ENCODE results near the gene CELSR3. TPM values are rescaled to one million over a fixed set of nuclear protein-coding genes. Genes with fewer than 3 reads are reported as not detected.

Gene CELSR3
- total and polyA plus RNA-seq, 2 of the 4 experiments (the other 2 are of a cell fraction), result 0.18 to 0.63 TPM

DNA sequence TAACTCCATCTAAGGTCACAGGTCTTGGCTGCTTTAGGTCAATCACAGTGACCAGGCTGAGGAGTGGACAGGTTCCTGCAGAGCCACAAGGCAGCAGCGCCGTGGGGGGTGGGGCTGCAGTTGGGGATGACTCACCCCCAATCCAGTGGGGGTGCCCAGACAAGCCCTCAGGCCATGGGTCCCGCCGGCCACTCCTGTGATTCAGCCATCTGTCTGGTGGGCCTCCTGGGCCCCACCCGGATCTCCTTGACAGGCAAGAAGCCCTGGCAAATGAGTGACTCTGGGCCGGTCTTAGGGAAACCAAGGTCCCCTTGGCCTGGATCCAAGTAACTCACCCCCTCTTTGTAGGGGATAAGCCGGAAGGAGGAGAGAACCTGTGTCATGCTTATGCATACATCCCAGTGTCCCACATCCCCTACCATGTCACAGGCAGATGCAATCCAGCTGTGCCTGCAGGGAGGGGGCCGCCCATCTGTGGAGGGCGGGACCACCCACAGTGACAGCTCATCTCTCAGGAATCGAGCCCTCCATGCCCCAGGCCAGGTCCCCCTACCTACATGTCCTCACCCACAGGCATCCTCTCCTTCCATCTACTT, 67.1 kb downstream of the CELSR3 start (continued):
- TF ChIP-seq MAZ (IDR thresholded peaks at IDR 0.05; ENCODE audit: borderline replicate concordance, low read depth, low read length), result no peak; the same call in 1 of the 2 replicates

DNA sequence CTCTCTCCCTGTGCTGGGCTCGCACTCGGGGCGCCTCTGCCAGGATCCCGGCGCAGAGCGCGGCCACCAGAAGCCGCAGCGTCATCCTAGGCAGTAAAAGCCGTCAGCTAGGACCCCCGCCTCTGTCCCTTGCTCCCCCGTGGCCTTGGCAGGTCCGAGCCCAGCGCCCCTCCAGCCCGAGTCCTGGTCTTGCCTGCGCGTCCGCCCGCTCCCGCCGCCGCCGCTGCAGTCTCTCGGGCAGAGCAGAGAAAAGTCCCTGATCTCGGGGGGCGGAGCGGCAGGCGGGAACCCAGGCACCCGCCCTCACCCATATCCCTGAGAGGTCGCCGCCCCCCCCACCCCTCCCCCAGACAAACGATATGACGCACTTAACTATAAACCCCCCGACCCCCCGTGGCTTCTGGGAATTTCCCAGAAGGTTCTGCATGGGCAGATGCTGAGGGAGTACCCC, 67.6 kb downstream of the CELSR3 start, which contains the start of gene COL7A1:
Gene COL7A1 (minus strand): TSS at position 255 of the 451 bp plus-strand sequence. CDS start 170 bp downstream, at position 85.
- Histone ChIP-seq H4K20me1 (ENCODE audit: insufficient read depth, low read length) (peaks cover 17% of the 10 kb centered on the region), H3K36me3 (ENCODE audit: control insufficient read depth, insufficient read depth, low read length) (peaks cover 43% of the 10 kb centered on the region), H3K4me1 (ENCODE audit: control insufficient read depth, insufficient read depth, low read length) (peaks cover 54% of the 10 kb centered on the region), H3K9me3 (ENCODE audit: control insufficient read depth, insufficient read depth, low read length) (no peaks in the 10 kb centered on the region), H3K23ac (ENCODE audit: low read depth, low read length) (peak within 1 kb of the TSS; percentile 89), H3K27me3 (ENCODE audit: control insufficient read depth, insufficient read depth, low read length) (no peaks in the 10 kb centered on the region), H3K79me1 (ENCODE audit: low read depth in 1 of 2, low read length in 2 of 2) (peaks cover 34 to 82% of the 10 kb centered on the region in 2 experiments), H2BK15ac (ENCODE audit: low read depth, low read length) (peak within 1 kb of the TSS; percentile 97), H3K9me1 (ENCODE audit: insufficient read depth, low read length) (peaks cover 67% of the 10 kb centered on the region), H2AK9ac (replicated peaks; ENCODE audit: low read depth, low read length, poor library complexity) (peak within 1 kb of the TSS; percentile 98), H2BK120ac (ENCODE audit: low read depth, low read length) (peak within 1 kb of the TSS; percentile 85), H2AK5ac (ENCODE audit: low read depth, low read length) (peak within 1 kb of the TSS; percentile 100), H3K4me3 (ENCODE audit: insufficient read depth, low read depth, low read length) (peak within 1 kb of the TSS; percentile 52), H3K56ac (ENCODE audit: extremely low read depth, insufficient read depth, low read length) (peak within 1 kb of the TSS; percentile 71), H2BK5ac (ENCODE audit: low read depth, low read length, poor library complexity, severe bottlenecking) (peak within 1 kb of the TSS; percentile 97), H3K9ac (ENCODE audit: low read depth, low read length) (peak within 1 kb of the TSS; percentile 83), H4K5ac (ENCODE audit: low read depth, low read length) (peak within 1 kb of the TSS; percentile 81), H3K4me2 (ENCODE audit: low read depth, low read length) (peak within 1 kb of the TSS; percentile 73), H4K91ac (ENCODE audit: insufficient read depth, low read depth, low read length) (peak within 1 kb of the TSS; percentile 98), H2AFZ (replicated peaks; ENCODE audit: low read length, poor library complexity) (peak within 1 kb of the TSS; percentile 87), H3K27ac (ENCODE audit: insufficient read depth, low read length) (peak within 1 kb of the TSS; percentile 94), H3K4ac (ENCODE audit: low read depth, low read length) (peak within 1 kb of the TSS; percentile 99), H2BK20ac (ENCODE audit: low read depth, low read length) (peak within 1 kb of the TSS; percentile 99), H4K8ac (ENCODE audit: low read depth in 2 of 2, low read length in 2 of 2) (peak within 1 kb of the TSS; percentile 85 to 92), H3K18ac (ENCODE audit: low read depth, low read length) (peak within 1 kb of the TSS; percentile 77), H3K14ac (replicated peaks; ENCODE audit: low read depth, low read length) (peak within 1 kb of the TSS; percentile 89)
- TF ChIP-seq MAZ (IDR thresholded peaks at IDR 0.05; ENCODE audit: borderline replicate concordance, low read depth, low read length), result no peak
- TF ChIP-seq POLR2A (IDR thresholded peaks at IDR 0.05; ENCODE audit: low read depth, low read length), result peak; percentile 36; the same call in 1 of the 2 replicates
- no peak for TF ChIP-seq RAD21 (IDR thresholded peaks at IDR 0.05; ENCODE audit: low read length)
- TF ChIP-seq SMC3 (IDR thresholded peaks at IDR 0.05; ENCODE audit: low read depth, low read length), result no peak
- no peak for TF ChIP-seq MAFK (IDR thresholded peaks at IDR 0.05; ENCODE audit: low read depth, low read length)
- no peak for TF ChIP-seq CEBPB (IDR thresholded peaks at IDR 0.05; ENCODE audit: low read depth, low read length)
- TF ChIP-seq, protein P1, sequence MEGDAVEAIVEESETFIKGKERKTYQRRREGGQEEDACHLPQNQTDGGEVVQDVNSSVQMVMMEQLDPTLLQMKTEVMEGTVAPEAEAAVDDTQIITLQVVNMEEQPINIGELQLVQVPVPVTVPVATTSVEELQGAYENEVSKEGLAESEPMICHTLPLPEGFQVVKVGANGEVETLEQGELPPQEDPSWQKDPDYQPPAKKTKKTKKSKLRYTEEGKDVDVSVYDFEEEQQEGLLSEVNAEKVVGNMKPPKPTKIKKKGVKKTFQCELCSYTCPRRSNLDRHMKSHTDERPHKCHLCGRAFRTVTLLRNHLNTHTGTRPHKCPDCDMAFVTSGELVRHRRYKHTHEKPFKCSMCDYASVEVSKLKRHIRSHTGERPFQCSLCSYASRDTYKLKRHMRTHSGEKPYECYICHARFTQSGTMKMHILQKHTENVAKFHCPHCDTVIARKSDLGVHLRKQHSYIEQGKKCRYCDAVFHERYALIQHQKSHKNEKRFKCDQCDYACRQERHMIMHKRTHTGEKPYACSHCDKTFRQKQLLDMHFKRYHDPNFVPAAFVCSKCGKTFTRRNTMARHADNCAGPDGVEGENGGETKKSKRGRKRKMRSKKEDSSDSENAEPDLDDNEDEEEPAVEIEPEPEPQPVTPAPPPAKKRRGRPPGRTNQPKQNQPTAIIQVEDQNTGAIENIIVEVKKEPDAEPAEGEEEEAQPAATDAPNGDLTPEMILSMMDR (conservative IDR thresholded peaks at IDR 0.05; ENCODE audit: low read depth, low read length), result no peak
- intact Hi-C loops (cut with micrococcal nuclease), result no loop called here
- ATAC-seq (ENCODE audit: low read depth), result peak; percentile 6
- BruUV-seq (replicated peaks), result no TSS peak
- CTCF ChIA-PET, result no interaction called here
- in situ Hi-C loops (cut with MboI; ENCODE audit: low sequenced_read_pairs), result no loop called here
- 5% methylated on average over 10 of the region's 35 CpGs; no CpG with 5 or more reads in 1 of the 2 experiments for WGBS, 2 experiments (ENCODE audit: extremely low coverage in 2 of 2, insufficient read length in 1 of 2)
- dilution Hi-C loops (cut with HindIII; ENCODE audit: low sequenced_read_pairs, unreplicated experiment), result no loop called here
- POLR2A ChIA-PET (ENCODE audit: unreplicated experiment), result interaction anchor here (0.5 kb wide), 1 partner anchor 16 kb away, joined by 12 read pairs; no protein-coding TSS in a partner anchor
- DNase-seq, result no peak
